HUES6 (cell line): Measurements from ENCODE around the gene PITHD1.
"Not testable (repeated sequence)": the region's sequence is repeated elsewhere in the genome, so short reads cannot be mapped to it uniquely, and the experiment has no call there.

Experiments
- H3K27ac ChIP-seq: 2 replicates; pipeline ENCODE4 v1.7.0; 2013; ENCODE audit warnings: low read depth, mild to moderate bottlenecking, low read length, inconsistent platforms
- H3K27me3 ChIP-seq: 2 replicates; pipeline ENCODE4 v1.6.1; 2013; ENCODE audit warnings: low read length; ENCODE audit not compliant: control insufficient read depth, insufficient read depth
- H3K36me3 ChIP-seq: 2 replicates; pipeline ENCODE4 v1.6.1; 2013; ENCODE audit warnings: low read length; ENCODE audit not compliant: control insufficient read depth, insufficient read depth
- H3K4me1 ChIP-seq: 2 replicates; pipeline ENCODE4 v1.6.1; 2013; ENCODE audit warnings: low read length; ENCODE audit not compliant: control insufficient read depth, insufficient read depth
- H3K4me3 ChIP-seq: 2 replicates; pipeline ENCODE4 v1.5.1; 2013; ENCODE audit warnings: low read depth, low read length
- H3K9ac ChIP-seq: one replicate; pipeline ENCODE4 v1.6.1; 2013; ENCODE audit warnings: mild to moderate bottlenecking, low read length
- H3K9me3 ChIP-seq: 2 replicates; pipeline ENCODE4 v1.6.1; 2013; ENCODE audit warnings: low read depth, low read length; ENCODE audit not compliant: control insufficient read depth, insufficient read depth

PITHD1 gene

GRCh38 chr1:23776217-23776616 is 2.0 kb upstream of the PITHD1 start:
- Histone ChIP-seq H3K27ac (no peak overlapping the region), H3K27me3 (no peaks in the 10 kb centered on the region), H3K4me1 (0 out of 2 replicates have a peak, but pooled peaks cover 3% of the 10 kb centered on the region), H3K9ac (no peak overlapping the region), H3K36me3 (peaks cover 10% of the 10 kb centered on the region), H3K4me3 (no peak overlapping the region), H3K9me3 (no peaks in the 10 kb centered on the region)

- Histone ChIP-seq H3K36me3 (peaks cover 36% of the 10 kb centered on the region), H3K4me1 (0 out of 2 replicates have a peak, but pooled peaks cover 3% of the 10 kb centered on the region), H3K27me3 (no peaks in the 10 kb centered on the region), H3K9me3 (no peaks in the 10 kb centered on the region), H3K27ac (no peak overlapping the region), H3K4me3 (no peak overlapping the region), H3K9ac (no peak overlapping the region)
Measured at GRCh38 chr1:23779826-23780371, 1.7 kb downstream of the PITHD1 start.

DNA sequence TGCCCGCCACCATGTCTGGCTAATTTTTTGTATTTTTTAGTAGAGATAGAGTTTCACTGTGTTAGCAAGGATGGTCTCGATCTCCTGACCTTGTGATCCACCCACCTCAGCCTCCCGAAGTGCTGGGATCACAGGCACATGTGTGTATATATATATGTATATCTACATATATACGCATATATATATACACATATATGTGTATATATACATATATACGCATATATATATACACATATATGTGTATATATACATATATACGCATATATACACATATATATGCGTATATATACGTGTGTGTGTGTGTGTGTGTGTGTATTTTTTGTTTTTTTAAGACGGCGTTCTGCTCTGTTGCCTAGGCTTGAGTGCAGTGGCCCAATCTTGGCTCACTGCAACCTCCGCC is 4.9 kb downstream of the PITHD1 start:
- H3K9me3 ChIP-seq, H3K4me1 ChIP-seq, H3K4me3 ChIP-seq, H3K9ac ChIP-seq, H3K27me3 ChIP-seq, H3K27ac ChIP-seq: not testable (repeated sequence)
- H3K36me3 ChIP-seq, result peaks cover 65% of the 10 kb centered on the region

DNA sequence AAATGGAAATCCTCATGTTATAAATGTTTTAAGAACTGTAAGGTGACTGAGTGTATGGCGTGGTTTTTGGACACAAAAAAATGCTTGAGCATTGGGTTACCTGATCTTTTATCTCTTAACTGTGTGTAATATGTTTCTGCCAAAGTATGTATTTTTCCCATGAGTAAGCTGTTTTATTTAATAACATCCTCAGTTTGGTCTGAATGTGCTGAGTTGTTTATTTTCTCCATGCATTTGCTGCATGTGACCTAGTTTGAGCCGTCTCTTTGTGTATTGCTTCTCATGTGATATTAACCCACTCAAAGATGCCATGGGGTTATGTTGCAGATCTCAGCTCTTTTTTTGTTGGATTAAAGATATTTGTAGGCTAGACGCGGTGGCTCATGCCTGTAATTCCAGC is 6.6 kb downstream of the PITHD1 start:
- Histone ChIP-seq H3K9me3 (no peaks in the 10 kb centered on the region), H3K4me3 (no peak overlapping the region), H3K27me3 (no peaks in the 10 kb centered on the region), H3K4me1 (peaks cover 2% of the 10 kb centered on the region; the same call in 1 of the 2 replicates), H3K36me3 (peaks cover 71% of the 10 kb centered on the region), H3K9ac (no peak overlapping the region), H3K27ac (no peak overlapping the region)

- Histone ChIP-seq H3K27me3 (no peaks in the 10 kb centered on the region), H3K9me3 (no peaks in the 10 kb centered on the region), H3K9ac (no peak overlapping the region), H3K4me3 (no peak overlapping the region), H3K4me1 (peaks cover 15% of the 10 kb centered on the region), H3K27ac (no peak overlapping the region), H3K36me3 (peaks cover 49% of the 10 kb centered on the region)
Measured at GRCh38 chr1:23787701-23788100, 9.5 kb downstream of the PITHD1 start.

GRCh38 chr1:23788695-23789094 is 10.5 kb downstream of the PITHD1 start:
- Histone ChIP-seq H3K4me3 (no peak overlapping the region), H3K27me3 (no peaks in the 10 kb centered on the region), H3K9ac (no peak overlapping the region), H3K27ac (no peak overlapping the region), H3K4me1 (peaks cover 15% of the 10 kb centered on the region), H3K9me3 (no peaks in the 10 kb centered on the region), H3K36me3 (peaks cover 53% of the 10 kb centered on the region)

DNA sequence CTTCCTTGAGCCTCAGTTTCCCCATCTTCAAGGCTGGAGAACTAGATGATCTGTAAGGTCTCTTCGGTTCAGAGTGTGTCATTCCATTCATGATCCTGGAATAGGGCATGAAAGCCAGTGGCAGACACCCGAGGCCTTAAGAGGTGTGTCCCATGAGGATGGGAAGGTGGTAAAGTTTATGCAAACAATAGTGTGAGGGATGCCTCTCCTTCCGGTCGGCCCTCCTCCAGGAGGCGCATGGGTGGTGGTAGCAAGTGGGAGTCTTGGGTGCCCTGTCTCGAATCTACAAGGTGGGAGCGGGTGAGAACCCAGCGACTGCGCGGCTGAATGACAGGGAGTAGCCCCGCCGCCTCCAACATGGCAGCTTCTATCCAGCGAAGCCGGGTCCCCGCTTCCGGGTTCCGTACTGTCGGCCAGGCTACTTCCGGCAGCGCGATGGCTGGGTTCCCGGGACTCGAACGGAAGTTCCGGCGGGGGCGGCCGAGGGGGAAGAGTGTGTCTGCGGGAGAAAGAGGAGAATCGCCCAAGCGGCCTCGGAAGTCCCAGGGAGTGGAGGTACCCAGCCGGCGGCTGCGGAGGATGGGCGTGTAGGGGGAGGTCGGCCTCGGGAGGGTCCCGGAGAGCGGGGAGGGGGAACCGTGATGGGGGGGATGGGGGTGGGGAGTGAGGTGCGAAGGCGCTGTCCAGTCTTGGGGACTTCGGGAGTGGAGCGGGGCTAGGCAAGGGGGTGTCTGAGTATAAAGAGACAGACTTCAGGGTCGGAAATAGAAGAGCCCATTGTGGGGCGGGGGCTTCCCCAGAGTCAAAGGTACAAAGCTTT is 12.7 kb downstream of the PITHD1 start, which contains the start of gene LYPLA2:
Gene LYPLA2, plus strand, starts transcription at position 450 of the 820 bp plus-strand sequence. CDS start 1,538 bp downstream, outside the sequence.
- 0 out of 2 replicates have a peak within 1 kb of the TSS, but pooled peaks have one; percentile 6 for H3K27ac ChIP-seq
- H3K9ac ChIP-seq, result peak within 1 kb of the TSS; percentile 77
- peaks cover 15% of the 10 kb centered on the region for H3K4me1 ChIP-seq
- peaks cover 48% of the 10 kb centered on the region for H3K36me3 ChIP-seq
- no peaks in the 10 kb centered on the region for H3K9me3 ChIP-seq
- no peaks in the 10 kb centered on the region for H3K27me3 ChIP-seq
- H3K4me3 ChIP-seq, result peak within 1 kb of the TSS; percentile 83

DNA sequence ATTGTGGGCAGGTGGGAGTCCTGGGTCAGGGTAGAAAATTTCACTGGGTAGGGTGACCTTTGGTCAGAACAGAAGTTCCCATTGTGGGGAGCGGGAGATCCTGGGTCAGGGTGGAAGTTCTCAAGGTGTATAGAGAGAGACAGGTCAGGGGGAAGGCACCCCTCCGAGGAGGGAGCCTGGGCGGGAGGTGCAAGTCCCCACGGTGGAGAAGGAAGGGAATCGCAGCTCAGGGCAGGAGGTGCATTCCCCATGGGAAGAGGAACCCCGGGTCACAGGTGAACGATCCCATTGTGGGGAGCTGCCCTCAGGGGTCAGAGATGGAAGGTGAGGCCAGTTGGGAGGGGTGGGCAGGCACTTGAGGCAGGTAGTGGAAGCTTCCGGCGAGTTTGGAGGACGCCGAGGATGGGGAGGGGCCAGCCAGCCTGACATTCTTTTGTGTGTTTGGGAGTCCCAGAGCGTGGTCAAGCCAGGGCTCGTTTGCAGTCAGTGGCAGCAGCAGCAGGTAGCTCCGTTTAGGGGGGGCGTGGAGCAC is 13.4 kb downstream of the PITHD1 start:
- Histone ChIP-seq H3K9ac (peak overlapping the region; percentile 77), H3K36me3 (peaks cover 49% of the 10 kb centered on the region), H3K4me3 (peak overlapping the region; percentile 83), H3K27ac (0 out of 2 replicates have a peak overlapping the region, but pooled peaks have one; percentile 6), H3K27me3 (no peaks in the 10 kb centered on the region), H3K4me1 (peaks cover 15% of the 10 kb centered on the region), H3K9me3 (no peaks in the 10 kb centered on the region)

- no peak overlapping the region for H3K27ac ChIP-seq
- H3K9me3 ChIP-seq, result no peaks in the 10 kb centered on the region
- peaks cover 15% of the 10 kb centered on the region for H3K4me1 ChIP-seq
- peak overlapping the region; percentile 83 for H3K4me3 ChIP-seq
- no peaks in the 10 kb centered on the region for H3K27me3 ChIP-seq
- H3K9ac ChIP-seq, result peak overlapping the region; percentile 64
- peaks cover 50% of the 10 kb centered on the region for H3K36me3 ChIP-seq
Measured at GRCh38 chr1:23792151-23792945, 14.1 kb downstream of the PITHD1 start.

DNA sequence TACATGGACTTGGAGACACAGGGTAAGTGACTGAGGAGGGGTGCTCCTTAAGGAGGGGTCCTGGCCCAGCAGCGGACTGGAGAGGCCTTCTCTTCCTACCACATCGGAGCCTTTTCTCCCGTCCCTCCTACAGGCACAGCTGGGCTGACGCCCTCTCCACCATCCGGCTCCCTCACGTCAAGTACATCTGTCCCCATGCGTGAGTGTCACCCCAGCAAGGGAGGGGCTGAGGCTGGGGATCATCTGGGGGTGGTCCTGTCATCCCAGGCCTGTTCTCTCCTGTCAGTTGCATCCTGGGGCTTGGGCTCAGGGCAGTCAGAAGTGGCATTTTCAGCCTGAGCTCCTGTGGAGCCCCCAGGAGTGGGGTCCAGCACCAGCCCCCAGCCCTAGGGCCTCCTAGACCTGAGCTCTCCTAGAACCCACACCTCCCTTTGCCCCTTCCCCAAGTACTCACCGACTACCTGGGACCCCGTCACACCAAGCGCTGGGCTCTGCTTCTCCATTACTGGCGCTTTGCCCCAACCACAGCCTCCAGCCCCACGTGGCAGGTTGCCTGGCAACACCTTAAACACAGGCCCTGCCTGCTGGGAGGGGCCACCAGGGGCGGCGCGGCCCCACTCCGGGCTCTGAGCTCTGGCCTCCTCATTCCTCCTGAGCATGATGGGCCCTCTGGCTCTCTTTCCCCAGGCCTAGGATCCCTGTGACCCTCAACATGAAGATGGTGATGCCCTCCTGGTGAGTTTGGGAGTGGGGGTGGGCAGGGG is 15.0 kb downstream of the PITHD1 start:
- Histone ChIP-seq H3K9ac (no peak overlapping the region), H3K36me3 (peaks cover 50% of the 10 kb centered on the region)

More for the DNA sequence above, 15.0 kb downstream of the PITHD1 start:
- H3K4me1 ChIP-seq, result peaks cover 15% of the 10 kb centered on the region
- no peaks in the 10 kb centered on the region for H3K9me3 ChIP-seq
- H3K27ac ChIP-seq, result no peak overlapping the region
- H3K4me3 ChIP-seq, result no peak overlapping the region
- H3K27me3 ChIP-seq, result no peaks in the 10 kb centered on the region
